H9 (cell line): ENCODE results near the gene PLA2G4E. TPM values are rescaled to one million over a fixed set of nuclear protein-coding genes. Genes with fewer than 3 reads are reported as not detected.

Experiments used
- DNase-seq: peaks from one replicate; pipeline ENCODE4 v3.0.0-alpha.2; 2017
- H2AFZ ChIP-seq: one replicate; pipeline ENCODE4 v1.6.1; 2013; ENCODE audit warnings: mild to moderate bottlenecking, low read length, control low read depth, moderate library complexity
- H2AK5ac ChIP-seq: 2 replicates; pipeline ENCODE4 v1.6.1; 2013; ENCODE audit warnings: low read length, control low read depth, mixed read lengths; ENCODE audit not compliant: insufficient read length
- H2BK120ac ChIP-seq: one replicate; pipeline ENCODE4 v1.6.1; 2013; ENCODE audit warnings: low read depth, mild to moderate bottlenecking, low read length, control low read depth, inconsistent platforms; ENCODE audit not compliant: poor library complexity, severe bottlenecking
- H2BK12ac ChIP-seq: 2 replicates; pipeline ENCODE4 v1.6.1; 2013; ENCODE audit warnings: low read length, control low read depth, mixed read lengths, low read depth; ENCODE audit not compliant: insufficient read length
- H2BK15ac ChIP-seq: 2 replicates; pipeline ENCODE4 v1.6.1; 2013; ENCODE audit warnings: low read depth, low read length, control low read depth
- H2BK20ac ChIP-seq: one replicate; pipeline ENCODE4 v1.6.1; 2013; ENCODE audit warnings: low read depth, mild to moderate bottlenecking, low read length, control low read depth, inconsistent platforms; ENCODE audit not compliant: poor library complexity, severe bottlenecking
- H2BK5ac ChIP-seq: 2 replicates; pipeline ENCODE4 v1.6.1; 2013; ENCODE audit warnings: low read length, control low read depth, mixed read lengths; ENCODE audit not compliant: insufficient read length
- H3K14ac ChIP-seq: 2 replicates; pipeline ENCODE4 v1.6.1; 2013; ENCODE audit warnings: low read length, control low read depth; ENCODE audit not compliant: insufficient read depth
- H3K18ac ChIP-seq: 2 replicates; pipeline ENCODE4 v1.6.1; 2013; ENCODE audit warnings: low read depth, mild to moderate bottlenecking, mixed read lengths, low read length, control low read depth; ENCODE audit not compliant: insufficient read length
- H3K23ac ChIP-seq: 2 replicates; pipeline ENCODE4 v1.6.1; 2013; ENCODE audit warnings: low read length, control low read depth, mixed read lengths, low read depth; ENCODE audit not compliant: insufficient read length
- H3K23me2 ChIP-seq: 2 replicates; pipeline ENCODE4 v1.6.1; 2013; ENCODE audit warnings: low read depth, mild to moderate bottlenecking, mixed read lengths, low read length, control low read depth; ENCODE audit not compliant: insufficient read length, poor library complexity, severe bottlenecking
- H3K27ac ChIP-seq: 2 replicates; pipeline ENCODE4 v1.5.1; 2013; ENCODE audit warnings: low read length, control low read depth, mixed read lengths, low read depth; ENCODE audit not compliant: insufficient read length
- H3K27me3 ChIP-seq: 2 replicates; pipeline ENCODE4 v1.6.1; 2013; ENCODE audit warnings: low read length, control low read depth, inconsistent platforms; ENCODE audit not compliant: insufficient read depth
- H3K4ac ChIP-seq: 2 replicates; pipeline ENCODE4 v1.6.1; 2013; ENCODE audit warnings: low read depth, mild to moderate bottlenecking, control low read depth, inconsistent platforms, low read length, moderate library complexity
- H3K4me1 ChIP-seq: 2 replicates; pipeline ENCODE4 v1.6.1; 2013; ENCODE audit warnings: low read length, control low read depth, inconsistent platforms; ENCODE audit not compliant: insufficient read depth
- H3K4me2 ChIP-seq: 2 replicates; pipeline ENCODE4 v1.6.1; 2013; ENCODE audit warnings: low read length, control low read depth, mixed read lengths; ENCODE audit not compliant: insufficient read length, insufficient read depth
- H3K56ac ChIP-seq: 2 replicates; pipeline ENCODE4 v1.6.1; 2013; ENCODE audit warnings: low read depth, mild to moderate bottlenecking, mixed read lengths, low read length, control low read depth; ENCODE audit not compliant: insufficient read length
- H3K79me1 ChIP-seq: 2 replicates; pipeline ENCODE4 v1.6.1; 2013; ENCODE audit warnings: low read depth, mild to moderate bottlenecking, moderate library complexity, low read length, control low read depth, inconsistent platforms; ENCODE audit not compliant: insufficient read depth, poor library complexity, severe bottlenecking
- H3K79me2 ChIP-seq: 2 replicates; pipeline ENCODE4 v1.6.1; 2013; ENCODE audit warnings: low read length, control low read depth, inconsistent platforms; ENCODE audit not compliant: insufficient read depth
- H3K9ac ChIP-seq: 2 replicates; pipeline ENCODE4 v1.6.1; 2013; ENCODE audit warnings: low read length, control low read depth, mixed read lengths; ENCODE audit not compliant: insufficient read length; ENCODE audit errors: extremely low read depth
- H3K9me3 ChIP-seq: one replicate; pipeline ENCODE4 v1.6.1; 2013; ENCODE audit warnings: low read depth, low read length, inconsistent platforms; ENCODE audit not compliant: control insufficient read depth
- H3T11ph ChIP-seq: one replicate; pipeline ENCODE4 v1.6.1; 2013; ENCODE audit warnings: mild to moderate bottlenecking, low read length, control low read depth, inconsistent platforms
- H4K20me1 ChIP-seq: one replicate; pipeline ENCODE4 v1.6.1; 2013; ENCODE audit not compliant: control insufficient read depth, insufficient read length, insufficient read depth
- H4K5ac ChIP-seq: 2 replicates; pipeline ENCODE4 v1.6.1; 2013; ENCODE audit warnings: low read depth, mild to moderate bottlenecking, mixed read lengths, low read length, control low read depth; ENCODE audit not compliant: insufficient read length
- H4K8ac ChIP-seq: replicated peaks from 2 replicates; pipeline ENCODE4 v1.6.1; 2013; ENCODE audit warnings: low read length, control low read depth, mixed read lengths, low read depth; ENCODE audit not compliant: insufficient read length
- H4K91ac ChIP-seq: 2 replicates; pipeline ENCODE4 v1.6.1; 2013; ENCODE audit warnings: low read depth, mild to moderate bottlenecking, moderate library complexity, mixed read lengths, low read length, control low read depth; ENCODE audit not compliant: insufficient read length
- H3K27ac Mint-ChIP-seq, 3 experiments: 2 replicates in 2 of 3; 3 replicates in 1 of 3; pipeline ENCODE4 v1.8.0; 2020 to 2021; ENCODE audit warnings: mixed read lengths in 3 of 3, mild to moderate bottlenecking in 1 of 3, moderate library complexity in 1 of 3
- H3K27me3 Mint-ChIP-seq: 2 replicates; pipeline ENCODE4 v1.8.0; 2021; ENCODE audit warnings: low read depth, mild to moderate bottlenecking, moderate library complexity, mixed read lengths
- H3K36me3 Mint-ChIP-seq, 3 experiments: 2 replicates in 2 of 3; 3 replicates in 1 of 3; pipeline ENCODE4 v1.8.0; 2020 to 2021; ENCODE audit warnings: low read depth in 3 of 3, mixed read lengths in 3 of 3; ENCODE audit not compliant: insufficient read depth in 1 of 3
- H3K4me1 Mint-ChIP-seq, 2 experiments: 2 replicates each; pipeline ENCODE4 v1.8.0; 2020; ENCODE audit warnings: mixed read lengths in 2 of 2
- H3K4me3 Mint-ChIP-seq, 2 experiments: 2 replicates in 1 of 2; 3 replicates in 1 of 2; pipeline ENCODE4 v1.8.0; 2020 to 2021; ENCODE audit warnings: mild to moderate bottlenecking in 2 of 2, mixed read lengths in 2 of 2, moderate library complexity in 1 of 2
- H3K9me3 Mint-ChIP-seq, 2 experiments: 2 replicates in 1 of 2; 3 replicates in 1 of 2; pipeline ENCODE4 v1.8.0; 2020; ENCODE audit warnings: mild to moderate bottlenecking in 2 of 2, mixed read lengths in 2 of 2, moderate library complexity in 1 of 2
- CTCF ChIP-seq: fragments of 200-600 bp; sonication (generic); conservative IDR thresholded peaks from 3 replicates; pipeline ENCODE4 v1.8.0; 2021; ENCODE audit warnings: antibody characterized with exemption, mild to moderate bottlenecking
- WGBS: extraction: QIAGEN DNeasy Blood & Tissue Kit; methylation state at CpG from one replicate; pipeline ENCODE4 v1.1.7; 2013; ENCODE audit warnings: missing lambda C conversion rate, low lambda C conversion rate, mixed read lengths; ENCODE audit not compliant: insufficient read length; ENCODE audit errors: extremely low coverage; 5-methylcytosine and 5-hydroxymethylcytosine counted together
- total RNA-seq: library from RNA; stranded (reverse); gene quantifications from 2 replicates; pipeline ENCODE4 v1.2.1, GENCODE V29; 2021

The PLA2G4E gene
- total RNA-seq, 1 experiment from 2014 or later, result not detected

DNA sequence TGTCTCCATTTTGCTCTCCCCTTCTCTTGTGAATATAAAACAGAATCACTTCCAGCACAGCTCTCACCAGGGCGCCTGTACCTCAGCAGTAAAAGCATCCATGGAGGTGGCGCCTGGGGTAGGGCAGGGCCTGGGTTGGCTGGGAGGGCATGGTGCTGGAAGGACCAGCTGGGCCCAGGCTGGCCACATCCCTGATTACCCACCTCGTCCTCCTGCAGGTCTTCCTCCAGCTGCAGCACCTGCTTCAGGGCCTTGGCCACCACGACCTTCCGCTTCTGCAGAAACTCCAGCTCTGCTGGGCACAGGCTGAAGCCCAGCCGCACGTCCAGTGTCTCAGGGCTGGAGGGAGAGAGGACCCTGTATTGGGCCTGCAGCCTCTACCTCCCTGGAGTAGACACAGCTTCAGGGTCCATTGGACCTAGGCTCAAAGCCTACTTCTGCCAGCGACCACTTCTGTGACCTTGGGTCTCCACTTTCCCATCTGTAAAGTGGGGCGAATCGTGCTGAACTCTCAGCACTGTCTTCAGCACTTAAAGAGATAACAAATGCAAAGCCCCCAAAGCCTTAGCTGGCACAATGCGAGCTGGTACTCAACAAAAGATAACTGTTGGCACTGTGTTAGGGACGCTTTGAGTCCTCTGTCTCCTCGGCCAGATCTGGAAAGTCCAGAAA lies 23.8 kb downstream of the PLA2G4E start:
- Histone ChIP-seq H2BK15ac (no peak overlapping the region), H2BK20ac (no peak overlapping the region), H3K23ac (no peak overlapping the region), H4K20me1 (no peaks in the 10 kb centered on the region), H4K8ac (no peak overlapping the region), H3T11ph (no peak overlapping the region), H3K4me2 (no peak overlapping the region), H2BK5ac (no peak overlapping the region), H3K4ac (no peak overlapping the region), H3K18ac (no peak overlapping the region), H4K5ac (no peak overlapping the region), H2AK5ac (no peak overlapping the region), H2AFZ (no peak overlapping the region), H3K27me3 (no peaks in the 10 kb centered on the region), H2BK120ac (no peak overlapping the region), H2BK12ac (no peak overlapping the region), H3K9ac (no peak overlapping the region), H3K56ac (no peak overlapping the region), H3K23me2 (no peaks in the 10 kb centered on the region), H3K79me1 (no peaks in the 10 kb centered on the region), H3K4me1 (no peaks in the 10 kb centered on the region), H3K27ac (no peak overlapping the region), H4K91ac (no peak overlapping the region), H3K79me2 (no peaks in the 10 kb centered on the region), H3K9me3 (no peaks in the 10 kb centered on the region), H3K14ac (no peak overlapping the region)
- WGBS, result no CpG with 5 or more reads among the region's 13 CpGs
- no peaks in the 10 kb centered on the region for H3K36me3 Mint-ChIP-seq
- H3K27me3 Mint-ChIP-seq, result peaks cover 6% of the 10 kb centered on the region; the same call in 1 of the 2 replicates
- peak overlapping the region in 1 of 3 experiments; percentile 63; a peak in 1 of 7 replicates for H3K27ac Mint-ChIP-seq
- DNase-seq, result no peak
- H3K4me3 Mint-ChIP-seq, result no peak overlapping the region
- H3K9me3 Mint-ChIP-seq, result no peaks in the 10 kb centered on the region
- TF ChIP-seq CTCF, result no peak
- peaks cover 0 to 9% of the 10 kb centered on the region in 2 experiments; a peak in 2 of 4 replicates for H3K4me1 Mint-ChIP-seq
